Muscle of leg (tissue), 11 donors: Measurements from ENCODE around the gene USP25. TPM values are rescaled to one million over a fixed set of nuclear protein-coding genes. Genes with fewer than 3 reads are reported as not detected.

Experiments used
- DNase-seq: peaks from one replicate; pipeline ENCODE4 v3.0.0; 2013
- H3K27ac ChIP-seq: one replicate; pipeline ENCODE4 v1.5.1; 2013; ENCODE audit warnings: mild to moderate bottlenecking, low read length, control low read depth
- H3K27me3 ChIP-seq: one replicate; pipeline ENCODE4 v1.6.1; 2013; ENCODE audit warnings: low read length; ENCODE audit not compliant: control insufficient read depth, insufficient read depth
- H3K36me3 ChIP-seq: one replicate; pipeline ENCODE4 v1.6.1; 2013; ENCODE audit warnings: low read length; ENCODE audit not compliant: control insufficient read depth, insufficient read depth
- H3K4me1 ChIP-seq: one replicate; pipeline ENCODE4 v1.6.1; 2013; ENCODE audit warnings: low read length; ENCODE audit not compliant: control insufficient read depth, insufficient read depth
- H3K4me3 ChIP-seq: one replicate; pipeline ENCODE4 v1.5.1; 2013; ENCODE audit warnings: low read length, control low read depth
- H3K9me3 ChIP-seq: replicated peaks from 2 replicates; pipeline ENCODE4 v1.6.1; 2013; ENCODE audit warnings: low read depth, low read length; ENCODE audit not compliant: control insufficient read depth
- WGBS: methylation state at CpG from one replicate; pipeline ENCODE4 v1.1.5; 2013; ENCODE audit warnings: missing lambda C conversion rate; ENCODE audit not compliant: insufficient coverage; 5-methylcytosine and 5-hydroxymethylcytosine counted together
- polyA plus RNA-seq, 8 donors: library from polyadenylated mRNA; unstranded; fragments of 120-200 nt; gene quantifications; one replicate each; pipeline versions ENCODE4 v1.2.1 to v1.2.3, GENCODE V29; 2013; ENCODE audit warnings: inconsistent platforms in 1 of 8, low replicate concordance in 1 of 8; ENCODE audit not compliant: insufficient read length in 8 of 8, insufficient read depth in 1 of 8
- total RNA-seq: library from RNA; stranded (reverse); fragments of 120-200 nt; gene quantifications from one replicate; pipeline ENCODE4 v1.2.4, GENCODE V29; 2013

Gene USP25
- total and polyA plus RNA-seq, 9 donors: 25.6 to 47.3 (median 35.7) TPM

GRCh38 chr21:15843766-15844165, 114.0 kb downstream of the USP25 start:
- no peak overlapping the region for H3K4me3 ChIP-seq
- no peaks in the 10 kb centered on the region for H3K9me3 ChIP-seq
- H3K4me1 ChIP-seq: no peaks in the 10 kb centered on the region
- no peak for DNase-seq
- peaks cover 2% of the 10 kb centered on the region for H3K36me3 ChIP-seq
- no CpG with 5 or more reads among the region's 1 CpG for WGBS
- H3K27ac ChIP-seq: no peak overlapping the region
- no peaks in the 10 kb centered on the region for H3K27me3 ChIP-seq

DNA sequence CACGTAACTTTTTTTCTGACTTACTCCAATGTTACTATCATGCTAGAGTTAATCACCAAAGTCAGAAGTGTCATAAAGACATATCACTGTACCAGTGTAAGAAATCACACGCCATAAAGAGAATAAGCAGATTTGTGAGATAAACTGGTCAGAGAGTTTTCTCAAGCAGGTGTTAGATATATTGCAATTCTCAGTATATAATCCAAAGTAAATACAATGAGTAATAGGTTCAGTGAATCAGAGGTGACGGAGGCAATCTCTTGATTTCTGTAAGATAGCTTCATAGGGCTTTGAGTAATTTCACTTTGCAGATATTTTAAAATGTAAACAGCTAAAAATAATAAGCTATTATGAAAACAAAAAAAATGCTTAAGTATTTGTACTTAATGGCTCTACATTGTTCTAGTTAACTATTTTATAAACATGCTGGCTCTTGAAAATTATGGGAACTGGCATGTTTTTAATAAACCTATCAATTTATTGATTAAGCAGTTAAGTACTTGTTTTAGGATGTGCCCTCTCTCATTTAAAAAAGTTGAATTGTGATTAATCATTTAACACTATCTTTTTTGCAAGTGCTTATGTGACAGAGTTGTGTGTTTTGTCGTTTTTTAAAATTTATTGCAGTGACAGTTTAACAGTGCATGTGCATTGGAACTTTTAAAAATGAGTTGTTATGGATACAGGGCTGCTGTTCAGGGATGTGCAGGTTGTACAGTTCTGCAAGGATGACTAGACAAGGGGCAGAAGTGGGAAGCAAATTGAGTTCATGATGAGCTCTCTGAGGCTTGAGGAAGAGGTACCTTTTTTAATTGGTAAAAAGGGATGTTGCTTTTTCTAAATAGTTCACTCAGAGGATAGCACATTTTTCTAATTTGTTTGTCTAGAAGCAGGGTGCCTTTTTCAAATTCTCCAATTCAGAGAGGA, 119.1 kb downstream of the USP25 start:
- Histone ChIP-seq H3K4me1 (no peaks in the 10 kb centered on the region), H3K27me3 (no peaks in the 10 kb centered on the region), H3K4me3 (no peak overlapping the region), H3K9me3 (no peaks in the 10 kb centered on the region), H3K36me3 (no peaks in the 10 kb centered on the region), H3K27ac (no peak overlapping the region)
- 43% methylated on average over 1 of the region's 4 CpGs for WGBS
- DNase-seq: no peak

DNA sequence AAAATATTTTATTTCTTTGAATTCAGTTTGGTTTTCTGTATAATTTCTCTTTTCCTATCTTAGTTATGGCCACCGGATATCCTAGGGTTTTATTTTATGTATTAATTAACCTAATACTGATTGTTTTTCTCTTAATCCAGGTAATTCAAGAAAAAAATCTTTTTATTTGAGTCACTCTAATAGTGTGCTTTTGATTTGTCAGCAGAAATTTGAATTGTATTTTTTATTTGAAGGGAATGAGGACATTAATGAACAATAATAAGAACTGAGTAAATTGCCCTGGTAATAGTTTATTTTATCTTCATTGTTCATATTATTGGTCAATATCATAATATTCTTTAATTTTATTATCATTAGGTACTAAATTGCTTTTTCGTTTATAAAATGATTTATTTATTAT, 120.1 kb downstream of the USP25 start:
- Histone ChIP-seq H3K27me3 (no peaks in the 10 kb centered on the region), H3K9me3 (no peaks in the 10 kb centered on the region), H3K4me3 (no peak overlapping the region), H3K36me3 (no peaks in the 10 kb centered on the region), H3K27ac (no peak overlapping the region), H3K4me1 (no peaks in the 10 kb centered on the region)
- DNase-seq: no peak
- no CpG with 5 or more reads among the region's 2 CpGs for WGBS

DNA sequence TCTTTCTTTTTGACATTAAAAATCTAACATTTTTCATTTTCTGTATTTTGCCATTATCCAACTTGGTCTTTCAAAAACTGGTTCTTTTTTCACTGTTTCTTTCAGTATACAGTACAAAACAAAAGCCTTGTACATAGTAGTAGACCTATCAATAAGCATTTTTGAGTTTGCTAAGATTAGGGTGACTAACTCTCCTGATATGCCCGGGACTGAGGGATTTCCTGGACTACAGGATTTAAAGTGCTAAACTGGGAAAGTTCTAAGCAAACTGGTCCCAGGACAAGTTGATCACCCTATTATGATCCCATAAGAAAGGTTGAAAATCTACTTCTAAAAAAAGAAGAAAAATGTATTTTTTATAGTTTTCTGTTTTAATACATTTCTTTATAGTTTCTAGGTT, 120.9 kb downstream of the USP25 start:
- Histone ChIP-seq H3K36me3 (peaks cover 2% of the 10 kb centered on the region), H3K4me3 (no peak overlapping the region), H3K27me3 (no peaks in the 10 kb centered on the region), H3K27ac (no peak overlapping the region), H3K9me3 (no peaks in the 10 kb centered on the region), H3K4me1 (no peaks in the 10 kb centered on the region)
- WGBS: no CpG with 5 or more reads among the region's 1 CpG
- DNase-seq: no peak

- H3K9me3 ChIP-seq: no peaks in the 10 kb centered on the region
- peaks cover 2% of the 10 kb centered on the region for H3K36me3 ChIP-seq
- H3K27me3 ChIP-seq: no peaks in the 10 kb centered on the region
- 100% methylated on average over 1 of the region's 3 CpGs for WGBS
- no peak for DNase-seq
- no peak overlapping the region for H3K27ac ChIP-seq
- H3K4me3 ChIP-seq: no peak overlapping the region
- H3K4me1 ChIP-seq: no peaks in the 10 kb centered on the region
Observed at GRCh38 chr21:15852146-15852545, 122.4 kb downstream of the USP25 start.

GRCh38 chr21:15853126-15853525, 123.3 kb downstream of the USP25 start:
- H3K9me3 ChIP-seq: no peaks in the 10 kb centered on the region
- no peak overlapping the region for H3K4me3 ChIP-seq
- H3K4me1 ChIP-seq: no peaks in the 10 kb centered on the region
- no peaks in the 10 kb centered on the region for H3K27me3 ChIP-seq
- H3K36me3 ChIP-seq: peaks cover 2% of the 10 kb centered on the region
- no peak for DNase-seq
- no peak overlapping the region for H3K27ac ChIP-seq
- WGBS: 86% methylated on average over 1 of the region's 3 CpGs

- no peaks in the 10 kb centered on the region for H3K4me1 ChIP-seq
- H3K36me3 ChIP-seq: peaks cover 2% of the 10 kb centered on the region
- no peaks in the 10 kb centered on the region for H3K27me3 ChIP-seq
- no peak overlapping the region for H3K27ac ChIP-seq
- no peak for DNase-seq
- H3K4me3 ChIP-seq: no peak overlapping the region
- no peaks in the 10 kb centered on the region for H3K9me3 ChIP-seq
- no CpG with 5 or more reads among the region's 1 CpG for WGBS
Observed at GRCh38 chr21:15856813-15857212, 127.0 kb downstream of the USP25 start.

- no peak overlapping the region for H3K27ac ChIP-seq
- no peaks in the 10 kb centered on the region for H3K9me3 ChIP-seq
- DNase-seq: no peak
- H3K4me1 ChIP-seq: no peaks in the 10 kb centered on the region
- no CpG with 5 or more reads among the region's 2 CpGs for WGBS
- no peaks in the 10 kb centered on the region for H3K27me3 ChIP-seq
- peaks cover 2% of the 10 kb centered on the region for H3K36me3 ChIP-seq
- no peak overlapping the region for H3K4me3 ChIP-seq
Observed at GRCh38 chr21:15857740-15858139, 128.0 kb downstream of the USP25 start.

- H3K4me1 ChIP-seq: no peaks in the 10 kb centered on the region
- no peaks in the 10 kb centered on the region for H3K27me3 ChIP-seq
- no peak overlapping the region for H3K27ac ChIP-seq
- peak; percentile 18 for DNase-seq
- H3K9me3 ChIP-seq: no peaks in the 10 kb centered on the region
- no peak overlapping the region for H3K4me3 ChIP-seq
- H3K36me3 ChIP-seq: peaks cover 1% of the 10 kb centered on the region
Observed at GRCh38 chr21:15860541-15860940, 130.8 kb downstream of the USP25 start.

DNA sequence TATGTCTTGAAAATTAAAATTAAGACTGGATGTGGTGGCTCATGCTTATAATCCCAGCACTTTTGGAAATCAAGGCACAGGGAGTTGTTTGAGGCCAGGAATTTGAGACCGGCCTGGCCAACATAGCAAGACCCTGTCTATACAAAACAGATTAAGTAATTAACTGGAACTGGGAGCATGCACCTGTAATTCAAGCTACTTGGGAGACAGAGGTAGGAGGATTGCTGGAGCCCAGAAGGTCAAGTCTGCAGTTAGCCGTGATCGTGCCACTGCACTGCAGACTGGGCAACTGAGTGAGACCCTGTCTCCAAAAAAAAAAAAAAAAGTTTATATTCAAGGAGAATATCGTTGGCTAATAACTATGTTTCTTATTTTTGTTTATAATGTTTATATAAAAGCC, 139.2 kb downstream of the USP25 start:
- no peaks in the 10 kb centered on the region for H3K4me1 ChIP-seq
- H3K27ac ChIP-seq: no peak overlapping the region
- H3K36me3 ChIP-seq: peaks cover 6% of the 10 kb centered on the region
- no peaks in the 10 kb centered on the region for H3K9me3 ChIP-seq
- no CpG with 5 or more reads among the region's 4 CpGs for WGBS
- DNase-seq: no peak
- H3K4me3 ChIP-seq: no peak overlapping the region
- H3K27me3 ChIP-seq: no peaks in the 10 kb centered on the region
